Measurements from ENCODE around the gene DNAAF5.

The DNAAF5 gene

DNA sequence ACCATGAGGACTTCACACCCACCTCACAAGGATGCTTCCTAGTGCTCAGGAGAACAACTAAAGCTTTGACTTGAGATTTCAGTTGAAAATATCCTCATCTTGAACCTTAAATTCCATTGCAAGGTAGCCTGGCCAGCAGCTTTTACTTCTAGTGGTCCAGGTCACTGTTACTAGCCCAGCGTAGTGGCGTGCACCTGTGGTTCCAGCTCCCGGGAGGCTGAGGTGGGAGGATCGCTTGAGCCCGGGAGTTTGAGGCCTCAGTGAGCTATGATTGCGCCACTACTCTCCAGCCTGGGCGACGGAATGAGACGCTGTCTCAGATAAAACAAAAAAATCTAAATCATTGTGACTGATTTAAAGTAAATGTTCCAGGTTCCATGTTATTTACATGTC is 28.9 kb downstream of the DNAAF5 start:
- no peak for DNase-seq (ENCODE audit: low read depth)
- no peak overlapping the region for H3K4me3 ChIP-seq (ENCODE audit: low read length)
- TF ChIP-seq, protein P1, sequence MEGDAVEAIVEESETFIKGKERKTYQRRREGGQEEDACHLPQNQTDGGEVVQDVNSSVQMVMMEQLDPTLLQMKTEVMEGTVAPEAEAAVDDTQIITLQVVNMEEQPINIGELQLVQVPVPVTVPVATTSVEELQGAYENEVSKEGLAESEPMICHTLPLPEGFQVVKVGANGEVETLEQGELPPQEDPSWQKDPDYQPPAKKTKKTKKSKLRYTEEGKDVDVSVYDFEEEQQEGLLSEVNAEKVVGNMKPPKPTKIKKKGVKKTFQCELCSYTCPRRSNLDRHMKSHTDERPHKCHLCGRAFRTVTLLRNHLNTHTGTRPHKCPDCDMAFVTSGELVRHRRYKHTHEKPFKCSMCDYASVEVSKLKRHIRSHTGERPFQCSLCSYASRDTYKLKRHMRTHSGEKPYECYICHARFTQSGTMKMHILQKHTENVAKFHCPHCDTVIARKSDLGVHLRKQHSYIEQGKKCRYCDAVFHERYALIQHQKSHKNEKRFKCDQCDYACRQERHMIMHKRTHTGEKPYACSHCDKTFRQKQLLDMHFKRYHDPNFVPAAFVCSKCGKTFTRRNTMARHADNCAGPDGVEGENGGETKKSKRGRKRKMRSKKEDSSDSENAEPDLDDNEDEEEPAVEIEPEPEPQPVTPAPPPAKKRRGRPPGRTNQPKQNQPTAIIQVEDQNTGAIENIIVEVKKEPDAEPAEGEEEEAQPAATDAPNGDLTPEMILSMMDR (conservative IDR thresholded peaks at IDR 0.05; ENCODE audit: low read length), result no peak

- DNase-seq (ENCODE audit: low read depth), result no peak
- TF ChIP-seq, protein P1 (conservative IDR thresholded peaks at IDR 0.05; ENCODE audit: low read length), result no peak
- no peak overlapping the region for H3K4me3 ChIP-seq (ENCODE audit: low read length)
Observed at GRCh38 chr7:756231-756927, 29.9 kb downstream of the DNAAF5 start.

GRCh38 chr7:756928-757560 is 30.5 kb downstream of the DNAAF5 start:
- TF ChIP-seq, protein P1 (conservative IDR thresholded peaks at IDR 0.05; ENCODE audit: low read length), result no peak
- no peak for DNase-seq (ENCODE audit: low read depth)
- H3K4me3 ChIP-seq (ENCODE audit: low read length), result no peak overlapping the region

DNA sequence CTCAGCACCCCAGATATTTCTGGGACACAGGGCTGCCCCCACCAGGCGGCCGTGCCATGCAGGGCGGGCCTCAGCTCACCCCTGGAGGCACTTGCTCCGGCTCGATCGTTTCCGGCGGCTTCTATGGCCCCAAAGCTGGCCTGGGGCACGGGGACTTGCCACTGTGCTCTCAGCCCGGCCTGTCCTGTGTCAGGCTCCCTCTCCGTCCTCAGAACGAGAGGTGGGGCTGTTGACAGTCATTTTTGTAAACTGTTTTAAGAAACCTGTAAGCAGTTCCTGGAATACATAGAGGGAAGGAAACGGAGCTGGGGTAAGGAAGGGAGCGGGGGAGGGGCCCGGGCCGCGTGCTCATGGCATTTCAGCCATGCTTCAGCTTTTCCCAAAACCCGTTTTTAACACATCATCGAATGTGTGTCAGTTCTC is 31.3 kb downstream of the DNAAF5 start:
- DNase-seq (ENCODE audit: low read depth), result no peak
- TF ChIP-seq, protein P1 (conservative IDR thresholded peaks at IDR 0.05; ENCODE audit: low read length), result no peak
- H3K4me3 ChIP-seq (ENCODE audit: low read length), result no peak overlapping the region

- no peak for DNase-seq (ENCODE audit: low read depth)
- TF ChIP-seq, protein P1 (conservative IDR thresholded peaks at IDR 0.05; ENCODE audit: low read length), result no peak
- H3K4me3 ChIP-seq (ENCODE audit: low read length), result no peak overlapping the region
Observed at GRCh38 chr7:759569-759968, 33.1 kb downstream of the DNAAF5 start.

GRCh38 chr7:760006-760405 is 33.5 kb downstream of the DNAAF5 start:
- no peak for DNase-seq (ENCODE audit: low read depth)
- TF ChIP-seq, protein P1 (conservative IDR thresholded peaks at IDR 0.05; ENCODE audit: low read length), result no peak
- H3K4me3 ChIP-seq (ENCODE audit: low read length), result no peak overlapping the region

DNA sequence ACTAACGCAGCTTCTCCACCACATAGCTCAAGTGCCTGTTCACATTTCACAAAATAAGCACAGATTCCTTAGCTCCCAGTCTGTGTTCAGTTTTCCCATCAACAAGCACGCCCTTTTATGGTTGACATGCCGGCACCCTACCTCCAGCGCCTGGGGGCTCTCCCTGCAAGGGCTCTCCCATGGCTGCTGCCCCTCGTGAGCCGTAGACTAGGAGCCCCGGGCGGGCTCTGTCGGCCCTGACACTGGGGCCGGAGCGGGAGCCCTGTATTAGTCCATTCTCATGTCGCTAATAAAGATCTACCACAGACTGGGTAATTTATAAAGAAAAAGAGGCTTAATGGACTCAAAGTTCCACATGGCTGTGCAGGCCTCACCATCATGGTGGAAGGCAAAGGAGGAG is 34.6 kb downstream of the DNAAF5 start:
- H3K4me3 ChIP-seq (ENCODE audit: low read length), result no peak overlapping the region
- DNase-seq (ENCODE audit: low read depth), result no peak
- TF ChIP-seq, protein P1 (conservative IDR thresholded peaks at IDR 0.05; ENCODE audit: low read length), result no peak

Measured in AG10803 (cell line).